ENCODE results near the gene ZDHHC19.
"Not testable (repeated sequence)": the region's sequence is repeated elsewhere in the genome, so short reads cannot be mapped to it uniquely, and the experiment has no call there.

Gene ZDHHC19

DNA sequence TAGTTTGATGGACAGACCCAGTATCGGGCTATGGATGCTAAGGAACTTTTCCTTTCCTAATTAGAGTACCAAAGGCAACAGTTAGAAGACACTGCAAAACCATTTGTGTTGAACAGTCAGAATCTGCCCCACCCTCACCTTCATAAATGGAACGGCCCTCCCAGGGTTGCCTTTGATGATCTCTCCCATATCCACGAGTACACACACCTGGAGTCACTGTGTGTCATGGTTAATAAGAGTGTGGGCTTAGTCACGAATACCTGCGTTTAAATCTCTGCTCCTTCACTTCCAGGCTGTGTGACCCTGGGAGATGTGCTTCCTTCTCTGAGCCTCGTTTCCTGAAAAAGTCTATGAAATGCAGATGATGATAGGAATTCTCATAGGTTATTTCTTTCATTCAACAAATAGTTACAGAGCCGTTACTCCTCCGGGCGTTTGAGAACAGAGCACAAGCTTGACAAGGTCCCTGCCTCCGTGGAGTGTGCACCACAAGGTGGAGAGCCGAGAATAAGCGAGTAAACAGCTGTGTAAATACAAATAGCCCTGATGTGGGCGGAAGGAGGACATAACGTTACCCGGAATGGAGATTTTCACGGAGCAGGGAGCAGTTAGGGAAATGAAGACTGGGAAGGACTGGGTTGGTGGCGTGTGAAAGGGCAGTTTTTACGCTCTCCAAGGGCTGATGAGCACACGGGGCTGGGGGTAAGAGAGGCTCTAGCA lies 11.8 kb upstream of the ZDHHC19 start:
- peak; percentile 29 for DNase-seq

DNA sequence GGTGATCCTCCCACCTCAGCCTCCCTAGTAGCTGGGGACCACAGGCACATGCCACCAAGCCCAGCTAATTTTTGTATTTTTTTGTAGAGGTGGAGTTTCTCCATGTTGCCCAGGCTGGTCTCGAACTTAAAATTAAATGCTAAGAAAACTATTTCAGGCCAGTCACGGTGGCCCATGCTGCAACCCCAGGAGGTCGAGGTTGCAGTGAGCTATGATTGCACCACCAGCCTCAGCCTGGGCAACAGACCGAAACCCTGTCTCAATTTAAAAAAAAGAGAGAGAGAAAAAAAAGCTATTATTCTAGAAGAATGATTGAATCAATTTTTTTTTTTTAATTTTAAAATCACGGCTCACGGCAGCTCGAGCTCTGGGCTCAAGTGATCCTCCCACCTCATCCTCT lies 9.8 kb upstream of the ZDHHC19 start:
- no peak for DNase-seq

DNA sequence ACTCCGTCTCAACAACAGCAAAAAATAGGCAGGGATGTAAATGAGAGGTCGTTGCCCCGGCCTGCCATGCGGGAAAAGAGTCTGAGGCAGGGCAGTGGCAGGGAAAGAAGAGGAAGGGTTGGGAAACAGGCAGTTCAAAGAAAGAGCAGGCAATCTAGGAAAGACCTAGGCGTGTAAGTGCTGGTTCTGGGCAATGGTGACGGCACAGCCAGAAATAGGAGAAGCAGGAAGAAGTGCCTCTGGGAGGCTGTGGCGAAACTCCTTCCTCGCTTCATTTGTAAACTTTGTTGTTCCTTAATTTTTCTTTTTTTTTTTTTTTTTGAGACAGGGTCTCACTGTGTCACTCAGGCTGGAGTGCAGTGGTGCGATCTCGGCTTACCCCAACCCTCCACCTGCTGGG lies 9.4 kb upstream of the ZDHHC19 start:
- no peak for DNase-seq

DNA sequence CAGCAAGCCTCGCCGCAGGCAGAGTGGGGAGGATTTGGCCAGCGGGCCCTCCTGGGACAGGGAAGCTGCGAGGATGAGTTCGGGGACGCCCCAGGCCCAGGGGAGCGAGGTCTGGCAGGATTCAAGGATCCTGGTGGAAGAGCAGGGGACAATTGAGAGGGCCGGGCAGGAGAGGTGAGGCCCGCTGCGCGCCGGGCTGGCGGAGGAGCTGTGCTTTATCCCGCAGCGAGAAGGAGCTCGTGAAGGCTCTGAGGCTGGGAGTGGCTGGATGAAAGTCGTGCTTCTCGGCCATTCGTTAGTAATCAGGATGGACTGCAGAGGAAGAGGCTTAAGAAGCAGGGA lies 8.7 kb upstream of the ZDHHC19 start:
- no peak for DNase-seq

DNA sequence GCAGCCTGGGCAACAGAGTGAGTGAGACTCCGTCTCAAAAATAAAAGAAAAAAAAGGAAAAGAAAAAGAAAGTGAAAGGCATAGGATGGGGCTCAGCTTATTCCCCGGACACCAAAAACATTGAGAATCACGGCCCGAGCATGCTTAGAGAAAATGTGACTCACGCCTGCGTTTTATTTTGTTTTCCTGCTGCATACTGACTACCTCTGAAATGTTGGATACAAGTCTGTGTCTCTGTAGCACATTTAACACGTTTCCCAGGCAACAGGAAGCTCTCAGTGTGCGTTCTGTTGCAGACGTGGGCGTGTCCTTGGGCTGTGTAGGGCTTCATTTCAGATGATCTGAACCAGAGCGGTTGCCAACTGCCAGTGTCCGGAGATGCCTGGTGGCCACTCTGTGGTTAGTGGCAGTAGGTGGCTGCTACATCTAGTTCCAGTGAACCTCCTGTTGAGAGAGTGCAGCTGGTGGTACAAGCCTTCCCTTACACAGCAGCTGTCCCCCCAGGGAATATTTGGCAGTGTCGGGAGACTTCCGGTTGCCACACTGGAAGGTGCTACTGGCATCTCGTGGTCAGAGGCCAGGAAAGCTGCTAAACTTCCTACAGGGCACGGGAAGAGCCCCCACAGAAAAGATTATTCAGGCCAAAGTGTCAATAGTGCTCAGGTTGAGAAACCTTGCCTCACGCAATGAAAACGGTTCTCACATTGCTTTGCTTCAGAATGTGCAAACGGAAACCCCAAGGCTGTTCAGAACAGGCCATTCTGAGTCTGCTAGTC lies 8.2 kb upstream of the ZDHHC19 start:
- peak; percentile 16 for DNase-seq

DNA sequence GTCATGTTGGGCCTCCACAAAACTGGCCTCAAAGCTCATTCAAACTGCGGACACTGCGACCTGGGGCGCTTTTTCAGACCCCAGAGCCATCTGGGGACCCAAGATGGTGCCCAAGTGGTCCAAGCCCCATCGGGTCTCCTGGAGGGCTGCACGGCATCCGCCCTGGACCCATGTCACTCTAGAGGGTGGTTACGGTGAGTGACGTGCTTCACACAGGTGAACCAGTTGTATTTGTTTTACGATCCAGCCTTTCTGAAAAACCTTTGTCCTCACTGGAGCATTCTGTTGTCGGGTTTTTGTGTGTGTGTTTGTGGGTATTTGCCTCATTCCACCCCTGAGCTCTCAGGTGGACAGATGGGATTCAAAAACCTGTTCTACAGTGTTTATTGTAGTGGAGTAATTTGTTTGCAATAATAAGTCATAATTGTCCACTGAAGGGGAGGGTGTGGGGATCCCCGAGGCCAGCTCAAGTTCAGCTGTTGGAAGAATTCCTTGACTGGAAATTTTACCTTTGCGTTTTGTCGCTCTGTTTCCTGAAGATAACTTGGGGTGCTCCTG lies 7.0 kb upstream of the ZDHHC19 start:
- DNase-seq: no peak

DNA sequence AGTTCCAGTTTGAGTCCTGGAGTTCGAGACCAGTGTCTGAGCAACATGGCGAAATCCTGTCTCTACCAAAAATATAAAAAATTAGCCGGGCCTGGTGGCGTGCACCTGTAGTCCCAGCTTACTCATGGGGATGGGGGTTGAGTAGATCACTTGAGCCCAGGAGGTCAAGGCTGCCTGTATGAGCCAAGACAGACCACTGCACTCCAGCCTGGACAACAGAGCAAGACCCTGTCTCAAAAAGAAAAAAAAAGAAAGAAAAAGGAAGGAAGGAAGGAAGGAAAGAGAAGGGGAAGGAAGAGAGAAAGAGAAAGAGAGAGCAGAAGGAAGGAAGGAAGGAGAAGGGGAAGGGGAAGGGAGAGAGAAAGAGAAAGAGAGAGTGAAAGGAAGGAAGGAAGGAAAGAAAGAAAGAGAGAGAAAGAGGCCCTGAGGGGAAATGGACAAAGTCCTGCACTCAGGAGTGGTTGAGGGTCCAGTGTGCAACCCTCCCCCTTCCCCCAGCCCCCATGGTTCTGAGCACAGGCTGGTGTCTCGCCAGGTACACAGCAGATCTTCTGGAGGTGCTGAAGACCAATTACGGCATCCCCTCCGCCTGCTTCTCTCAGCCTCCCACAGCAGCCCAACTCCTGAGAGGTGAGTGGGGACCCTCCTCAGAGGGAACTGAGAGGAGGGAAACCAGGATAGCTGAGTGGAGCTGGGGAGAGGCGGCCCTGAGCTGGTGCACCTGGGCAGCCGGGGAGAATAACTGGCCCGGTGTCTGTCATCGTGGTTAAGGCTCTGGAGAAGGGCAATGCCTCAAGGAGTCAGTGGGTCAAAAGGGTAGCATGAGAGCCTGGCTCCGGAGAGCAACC lies 6.3 kb upstream of the ZDHHC19 start:
- no peak for DNase-seq

DNA sequence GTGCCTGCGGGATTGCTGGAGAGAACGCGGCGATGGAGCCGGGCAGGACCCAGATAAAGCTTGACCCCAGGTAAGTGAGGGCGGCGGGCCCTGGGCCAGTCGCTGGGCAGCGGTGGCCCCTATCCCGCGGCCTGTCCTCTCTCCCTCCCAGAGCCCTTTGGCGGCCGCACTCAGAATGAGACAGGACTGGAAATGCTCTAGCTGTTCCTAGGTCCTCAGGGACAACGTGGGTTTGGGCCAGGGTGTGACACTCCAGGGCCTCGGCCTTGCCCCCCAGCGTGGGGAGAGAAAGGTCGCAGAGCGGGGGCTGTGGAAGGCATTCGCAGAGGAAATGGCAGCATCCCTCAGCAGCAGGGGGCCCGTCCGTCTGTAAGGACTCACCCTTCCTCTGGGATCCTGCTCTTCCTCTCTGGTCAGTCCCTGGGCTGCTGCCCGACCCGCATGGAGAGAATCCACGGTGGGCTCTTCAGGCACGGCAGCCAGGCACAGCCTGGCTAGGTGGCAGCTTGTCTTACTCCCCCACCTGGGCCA lies 5.5 kb upstream of the ZDHHC19 start:
- no peak for DNase-seq

DNA sequence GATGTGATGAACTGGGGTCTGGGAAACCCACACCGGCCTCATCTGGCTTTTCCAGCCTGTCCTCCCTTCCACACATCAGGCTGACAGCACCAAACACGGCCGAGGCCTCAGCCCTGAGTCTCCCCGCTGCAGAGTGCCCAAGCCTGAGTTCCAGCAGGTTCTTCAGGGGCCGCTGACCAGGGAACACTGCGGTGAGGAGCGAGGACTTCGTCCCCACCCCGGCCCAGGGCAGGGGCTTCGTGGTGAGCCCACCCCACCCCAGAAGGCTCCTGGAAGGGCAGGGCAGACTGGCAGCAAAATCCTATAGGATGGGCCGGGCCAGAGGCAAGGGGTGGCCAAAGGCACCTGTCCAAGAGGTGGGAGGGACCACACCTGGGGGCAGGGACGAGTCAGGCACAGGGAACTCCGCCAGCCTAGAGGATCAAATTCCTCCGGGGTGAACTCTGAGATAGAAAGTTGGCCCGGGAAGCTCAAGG lies 4.9 kb upstream of the ZDHHC19 start, which contains the start of gene SLC51A:
Gene SLC51A, plus strand, starts transcription at position 446 of the 476 bp plus-strand sequence. CDS start 179 bp downstream, outside the sequence.
- DNase-seq: no peak

DNA sequence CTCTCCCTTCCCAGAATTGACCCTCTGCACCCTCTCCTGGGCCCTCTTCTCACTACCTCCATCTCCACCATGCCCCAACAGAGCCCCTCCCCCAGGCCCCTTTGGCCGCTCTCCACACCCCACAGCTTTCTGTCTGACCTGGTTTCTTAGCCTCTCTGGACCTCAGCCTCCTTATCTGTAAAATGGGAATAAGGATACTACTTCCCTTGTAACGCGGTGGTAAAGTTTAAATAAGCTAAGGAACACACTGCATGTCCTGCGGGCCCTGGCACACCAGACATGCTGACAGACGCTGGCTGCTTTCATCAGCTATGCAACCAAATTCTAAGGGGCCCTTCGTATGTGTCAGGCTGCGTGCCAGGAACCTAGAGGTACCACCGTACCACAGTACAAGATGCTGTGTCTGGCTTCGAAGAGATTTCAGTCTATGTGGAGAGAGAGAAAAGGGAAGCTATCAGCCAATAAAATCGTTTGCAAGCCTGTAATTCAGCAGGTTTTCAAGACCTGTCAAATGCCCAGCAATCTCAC lies 4.4 kb upstream of the ZDHHC19 start:
- no peak for DNase-seq

DNA sequence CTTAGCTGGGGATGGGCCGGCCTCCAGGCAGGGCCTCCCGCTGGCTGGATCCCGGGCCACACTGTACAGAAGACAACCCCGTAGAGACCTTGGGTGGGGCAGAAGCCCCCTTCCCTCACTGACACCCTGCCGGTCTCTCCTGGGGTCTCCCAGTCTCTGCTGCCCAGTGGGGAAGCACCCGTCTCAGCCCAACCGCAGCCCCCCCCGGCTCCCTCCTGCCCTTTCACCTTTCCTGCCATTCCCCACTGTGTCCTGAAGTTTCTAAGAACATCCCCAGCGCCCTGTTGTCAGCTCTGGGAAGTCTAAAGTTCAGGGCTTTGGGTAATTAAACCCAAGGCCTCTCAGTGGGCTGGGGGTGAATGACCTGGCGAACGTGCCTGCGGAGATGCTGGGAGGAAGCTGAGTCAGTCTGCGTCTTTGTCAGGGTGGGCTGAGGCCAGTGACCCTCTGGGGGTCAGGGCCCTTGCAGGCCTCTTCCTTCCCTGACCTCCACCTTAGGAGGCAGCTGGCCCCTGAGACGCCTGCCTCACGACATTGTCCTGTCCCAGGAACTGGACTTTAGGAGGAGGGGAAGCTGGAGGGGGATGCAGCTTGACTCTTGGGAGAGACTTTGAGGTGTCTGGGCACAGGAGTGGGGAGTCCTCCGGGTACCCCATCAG lies 3.7 kb upstream of the ZDHHC19 start:
- DNase-seq: no peak

DNA sequence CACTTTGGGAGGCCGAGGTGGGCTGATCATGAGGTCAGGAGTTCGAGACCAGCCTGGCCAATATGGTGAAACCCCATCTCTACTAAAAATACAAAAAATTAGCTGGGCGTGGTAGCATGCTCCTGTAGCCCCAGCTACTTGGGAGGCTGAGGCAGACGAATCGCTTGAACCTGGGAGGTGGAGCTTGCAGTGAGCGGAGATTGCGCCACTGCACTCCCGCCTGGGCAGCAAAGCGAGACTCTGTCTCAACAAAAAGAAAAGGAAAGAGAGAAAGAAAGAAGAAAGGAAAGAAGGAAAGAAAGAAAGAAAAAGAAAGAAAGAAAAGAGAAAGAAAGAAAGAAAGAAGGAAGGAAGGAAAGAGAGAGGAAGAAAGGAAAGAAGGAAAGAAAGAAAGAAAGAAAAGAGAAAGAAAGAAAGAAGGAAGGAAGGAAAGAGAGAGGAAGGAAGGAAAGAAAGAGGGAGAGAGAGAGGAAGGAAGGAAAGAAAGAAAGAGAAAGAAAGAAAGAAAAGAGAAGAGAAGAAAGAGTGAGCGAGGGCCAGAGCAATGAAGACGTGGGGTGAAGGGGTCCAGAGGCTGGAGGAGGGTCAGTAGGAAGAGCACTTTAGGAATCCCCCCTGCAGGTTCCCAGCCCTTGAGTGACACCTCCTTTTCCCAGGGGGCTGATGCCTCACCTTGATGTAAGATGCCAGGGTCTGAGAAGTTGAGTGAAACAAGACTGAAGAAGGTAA lies 1.1 kb downstream of the ZDHHC19 start:
- not testable (repeated sequence) for DNase-seq

DNA sequence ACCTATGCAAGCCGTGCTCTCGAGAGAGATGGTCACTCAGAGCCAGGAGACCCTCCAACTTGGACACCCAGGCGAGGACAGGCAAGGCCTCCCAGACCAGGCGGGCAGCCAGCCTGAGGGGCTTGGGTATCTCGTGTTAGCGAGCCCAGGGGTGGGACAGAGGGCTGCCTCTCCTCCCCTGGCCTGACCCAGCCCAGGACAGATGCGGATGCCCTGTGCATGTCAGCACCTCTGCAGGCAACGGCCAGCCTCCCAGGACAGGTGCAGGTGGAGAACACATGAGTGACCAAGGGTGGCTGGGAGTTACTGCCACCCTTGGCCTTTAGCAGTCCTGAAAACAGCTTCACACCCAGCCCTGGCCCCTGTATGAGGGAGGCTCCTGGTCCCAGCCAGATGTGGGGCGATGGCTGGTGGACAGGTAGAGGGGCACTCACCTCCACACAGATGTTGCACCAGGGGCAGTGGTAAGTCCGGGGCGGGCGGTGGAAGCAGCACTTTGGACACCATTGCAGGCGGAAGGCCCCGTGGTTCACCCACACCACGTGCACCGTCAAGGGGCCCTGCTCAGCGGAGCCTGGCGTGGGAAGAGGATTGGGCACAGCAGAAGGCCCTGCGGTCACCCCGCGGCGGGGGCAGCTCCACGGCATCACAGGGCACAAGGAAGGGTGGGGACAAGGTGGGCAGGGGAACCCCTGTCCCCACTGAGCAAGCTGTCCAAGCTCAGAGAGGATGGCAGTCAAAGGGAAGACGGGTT lies 2.1 kb downstream of the ZDHHC19 start:
- no peak for DNase-seq

DNA sequence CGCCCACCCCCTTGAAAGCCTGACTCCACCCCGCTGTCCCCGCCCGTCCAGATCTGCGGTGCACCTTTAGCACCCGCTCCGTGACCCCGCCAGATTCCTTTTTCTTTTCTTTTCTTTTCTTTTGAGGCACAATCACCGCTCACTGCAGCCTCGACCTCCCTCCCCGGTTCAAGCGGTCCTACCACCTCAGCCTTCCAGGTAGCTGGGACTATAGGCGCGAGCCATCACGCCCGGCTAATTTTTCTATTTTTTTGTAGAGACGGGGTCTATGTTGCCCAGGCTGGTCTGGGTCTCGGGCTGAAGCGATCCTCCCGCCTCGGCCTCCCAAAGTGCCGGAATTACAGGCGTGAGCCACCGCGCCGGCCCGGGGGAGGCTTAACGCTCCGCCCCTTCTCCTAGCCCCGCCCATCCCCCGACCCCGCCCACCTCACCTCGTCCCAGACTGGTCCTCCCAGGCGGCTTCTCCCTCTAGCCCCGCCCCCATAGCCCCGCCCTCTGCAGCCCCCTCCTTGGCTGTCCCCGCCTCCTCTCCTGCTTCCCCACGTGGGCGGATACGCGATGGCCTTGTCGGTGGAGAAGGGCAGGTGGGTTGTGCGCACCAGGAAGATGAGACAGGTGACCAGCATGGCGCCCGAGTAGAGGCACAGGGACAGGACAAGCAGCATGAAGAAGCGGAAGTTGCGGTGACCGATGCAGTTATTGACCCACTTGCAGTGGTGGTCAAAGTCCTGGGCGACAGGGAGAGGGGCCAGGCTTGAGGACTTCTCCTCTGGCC lies 3.2 kb downstream of the ZDHHC19 start:
- no peak for DNase-seq

DNA sequence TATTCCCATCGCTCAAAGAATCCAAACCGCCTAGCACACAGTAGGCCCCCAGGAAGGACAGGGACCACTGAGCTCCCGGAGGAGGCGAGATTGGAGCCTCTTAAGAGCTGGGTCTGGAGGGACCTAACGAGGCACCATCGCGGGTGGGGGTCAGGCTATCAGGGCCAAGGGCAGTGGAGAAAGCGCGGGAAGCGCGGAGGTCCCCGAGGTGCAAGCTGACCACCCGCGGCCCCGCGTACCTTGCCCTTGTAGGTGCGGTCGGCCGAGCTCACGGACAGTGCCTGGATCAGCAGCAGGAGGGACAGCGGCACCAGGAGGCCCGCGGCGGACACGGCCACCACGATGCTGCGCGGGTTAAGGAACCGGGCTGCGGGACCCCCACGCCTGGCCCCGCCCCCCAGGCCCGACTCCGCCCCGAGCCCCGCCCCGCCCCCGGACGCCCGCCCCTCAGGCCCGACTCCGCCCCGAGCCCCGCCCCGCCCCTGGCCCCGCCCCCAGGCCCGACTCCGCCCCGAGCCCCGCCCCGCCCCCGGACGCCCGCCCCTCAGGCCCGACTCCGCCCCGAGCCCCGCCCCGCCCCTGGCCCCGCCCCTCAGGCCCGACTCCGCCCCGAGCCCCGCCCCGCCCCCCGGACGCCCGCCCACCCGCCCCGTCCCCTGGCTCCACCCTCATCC lies 3.9 kb downstream of the ZDHHC19 start:
- no peak for DNase-seq

DNA sequence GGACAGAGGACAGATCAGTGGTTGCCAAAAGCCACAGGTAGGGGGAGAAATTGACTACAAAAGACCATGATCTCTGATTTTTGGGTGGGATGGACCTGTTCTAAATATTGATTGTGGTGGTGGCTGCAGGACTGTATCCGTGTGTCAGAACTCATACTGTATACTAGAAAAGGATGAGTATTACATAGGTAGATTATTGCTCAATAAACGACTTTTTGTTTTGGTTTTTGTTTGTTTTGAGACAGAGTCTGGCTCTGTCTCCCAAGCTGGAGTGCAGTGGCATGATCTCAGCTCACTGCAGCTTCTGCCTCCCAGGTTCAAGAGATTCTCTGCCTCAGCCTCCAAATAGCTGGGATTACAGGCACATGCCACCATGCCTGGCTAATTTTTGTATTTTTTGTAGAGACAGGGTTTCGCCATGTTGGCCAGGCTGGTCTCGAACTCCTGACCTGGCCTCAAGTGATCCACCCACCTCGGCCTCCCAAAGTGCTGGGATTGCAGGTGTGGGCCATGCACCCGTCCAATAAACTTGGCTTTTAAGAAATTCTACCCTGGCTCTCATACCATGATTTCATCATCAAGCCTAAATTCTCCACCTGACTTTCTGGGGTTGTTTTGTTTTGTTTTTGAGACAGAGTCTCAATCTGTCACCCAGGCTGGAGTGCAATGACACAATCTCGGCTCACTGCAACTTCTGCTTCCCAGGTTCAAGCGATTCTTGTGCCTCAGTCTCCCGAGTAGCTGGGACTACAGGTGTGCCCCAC lies 5.6 kb downstream of the ZDHHC19 start:
- not testable (repeated sequence) for DNase-seq

DNA sequence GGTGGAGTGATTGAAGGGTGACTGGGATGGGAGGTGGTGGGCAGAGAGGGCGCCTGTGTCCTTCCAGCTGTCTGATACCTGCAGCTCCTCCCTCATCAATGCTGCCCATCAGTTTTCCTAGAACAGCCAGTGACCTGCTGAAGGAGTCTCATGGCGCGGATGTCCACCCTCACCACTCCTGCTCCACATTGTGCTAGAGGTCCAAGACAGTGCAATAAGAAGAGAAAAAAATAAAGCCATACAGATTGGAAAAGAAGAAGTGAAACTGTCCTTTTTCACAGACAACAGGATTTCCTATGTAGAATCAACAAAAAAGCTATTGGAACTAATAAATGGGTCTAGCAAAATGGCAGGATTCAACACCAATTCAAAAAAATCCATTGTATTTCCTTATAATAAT lies 7.4 kb downstream of the ZDHHC19 start:
- DNase-seq: no peak

DNA sequence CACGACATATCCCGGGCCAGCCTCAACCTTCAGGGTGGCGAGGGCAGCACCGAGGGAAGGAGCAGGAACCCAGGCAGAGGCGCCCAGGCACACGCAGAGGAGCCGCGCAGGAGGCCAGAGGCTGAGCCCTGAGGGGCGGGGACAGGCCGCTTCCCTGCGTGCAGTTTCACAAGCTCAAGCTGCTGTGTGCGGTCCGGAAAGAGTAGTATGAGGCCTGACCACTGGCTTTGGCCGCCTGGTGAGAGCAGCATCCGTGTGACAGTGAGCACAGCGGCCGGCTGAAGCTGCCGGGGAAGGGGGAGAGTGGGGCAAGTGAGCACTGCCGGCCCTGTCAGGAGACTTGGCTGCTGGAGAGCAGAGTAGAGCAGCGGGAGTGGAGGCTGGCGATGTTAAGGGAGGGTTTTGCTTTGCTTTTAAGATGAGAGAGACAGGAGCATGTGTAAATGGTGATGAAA lies 8.7 kb downstream of the ZDHHC19 start:
- no peak for DNase-seq
